ENCODE measurements around the gene LRPPRC.
"Not testable (repeated sequence)": the region's sequence is repeated elsewhere in the genome, so short reads cannot be mapped to it uniquely, and the experiment has no call there.

LRPPRC gene

DNA sequence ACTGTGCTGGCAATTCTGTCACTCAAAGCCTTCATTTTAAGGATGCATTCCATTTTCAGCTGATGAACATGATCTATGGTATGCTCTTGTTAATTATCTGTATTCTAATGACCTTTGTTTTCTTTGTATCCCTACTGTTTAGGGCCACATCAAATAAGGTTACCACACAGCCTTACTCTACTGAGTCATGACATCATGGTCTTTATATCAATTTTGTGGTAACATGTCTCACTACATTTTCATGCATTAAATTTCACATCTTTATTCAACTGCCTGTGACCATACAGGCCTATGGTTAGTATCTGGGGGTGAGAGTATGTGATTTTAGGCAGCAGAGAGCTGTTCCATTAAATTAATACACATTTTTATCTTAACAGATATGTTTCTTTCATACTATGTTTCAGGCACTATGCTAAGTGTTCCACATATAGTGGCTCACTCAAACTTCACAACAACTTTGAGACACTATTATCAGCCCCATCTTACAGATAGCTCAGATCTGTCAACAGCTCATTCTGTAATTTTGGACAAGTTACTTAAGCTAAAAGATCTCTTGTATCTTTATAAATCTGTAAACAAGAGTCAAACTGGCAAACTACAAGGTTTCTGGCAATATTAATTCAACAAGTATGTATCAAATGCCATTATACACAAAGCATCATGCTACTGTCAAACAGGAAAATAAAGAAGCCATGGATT, 18.0 kb downstream of the LRPPRC start:
- DNase-seq (ENCODE audit: low spot score) = no peak

DNA sequence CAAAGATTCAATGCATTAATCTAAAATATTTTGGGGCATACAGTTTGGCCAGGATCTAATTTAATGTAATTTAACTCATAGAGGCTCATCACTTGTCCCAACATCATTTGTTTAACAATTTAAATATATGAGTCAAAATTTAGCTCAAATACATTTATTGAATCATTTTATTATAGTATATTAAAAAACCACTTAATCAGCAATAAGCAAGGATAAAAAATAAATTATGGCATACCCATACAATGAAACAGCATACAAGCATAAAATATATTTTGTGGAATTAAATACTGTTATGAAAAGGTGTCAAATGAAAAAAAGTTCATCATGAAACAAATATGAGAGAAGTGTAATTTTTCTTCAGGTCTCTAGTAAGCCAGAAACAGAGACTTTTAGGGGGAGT, 34.9 kb downstream of the LRPPRC start:
- DNase-seq (ENCODE audit: low spot score) = no peak

DNA sequence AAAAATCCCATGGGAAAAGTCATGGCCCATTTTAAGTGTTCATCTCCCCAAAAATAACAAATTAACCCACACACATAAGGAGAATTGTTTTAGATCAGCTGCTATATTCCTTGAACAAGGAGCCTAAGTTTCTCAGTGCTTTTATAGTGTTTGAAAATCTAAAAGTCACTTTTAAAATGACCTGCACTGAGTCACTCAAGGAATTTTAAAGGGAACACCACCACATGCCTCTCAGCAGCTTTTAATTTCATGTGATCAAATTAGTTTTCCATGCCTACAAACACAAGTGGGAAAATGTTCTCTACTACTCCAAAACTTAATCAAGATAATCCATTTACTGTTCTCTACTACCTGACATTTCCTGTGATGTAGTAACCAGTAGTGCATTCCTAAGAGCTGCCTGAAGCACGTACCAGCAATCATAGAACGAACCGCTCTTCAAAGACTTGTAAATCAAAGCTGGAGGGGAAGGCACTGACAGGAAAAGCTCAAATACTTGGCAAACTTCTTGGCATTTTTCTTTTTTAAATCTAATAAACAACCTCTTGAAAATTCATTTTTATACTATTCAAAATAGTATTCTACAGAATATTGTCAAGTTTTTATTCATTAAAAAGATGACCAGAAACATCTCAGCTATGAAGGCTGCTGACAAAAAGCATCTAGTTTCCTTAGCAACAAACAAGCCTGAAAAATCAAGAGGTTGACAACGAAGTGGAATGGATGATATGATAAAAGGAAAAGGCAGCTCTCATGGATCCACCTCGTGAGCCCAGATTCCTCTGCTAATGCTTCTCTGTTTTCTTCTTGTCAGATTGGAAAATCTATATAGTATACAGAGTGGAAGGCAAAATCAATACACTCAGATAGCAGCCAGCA, 37.2 kb downstream of the LRPPRC start:
- no peak for DNase-seq (ENCODE audit: low spot score)

DNA sequence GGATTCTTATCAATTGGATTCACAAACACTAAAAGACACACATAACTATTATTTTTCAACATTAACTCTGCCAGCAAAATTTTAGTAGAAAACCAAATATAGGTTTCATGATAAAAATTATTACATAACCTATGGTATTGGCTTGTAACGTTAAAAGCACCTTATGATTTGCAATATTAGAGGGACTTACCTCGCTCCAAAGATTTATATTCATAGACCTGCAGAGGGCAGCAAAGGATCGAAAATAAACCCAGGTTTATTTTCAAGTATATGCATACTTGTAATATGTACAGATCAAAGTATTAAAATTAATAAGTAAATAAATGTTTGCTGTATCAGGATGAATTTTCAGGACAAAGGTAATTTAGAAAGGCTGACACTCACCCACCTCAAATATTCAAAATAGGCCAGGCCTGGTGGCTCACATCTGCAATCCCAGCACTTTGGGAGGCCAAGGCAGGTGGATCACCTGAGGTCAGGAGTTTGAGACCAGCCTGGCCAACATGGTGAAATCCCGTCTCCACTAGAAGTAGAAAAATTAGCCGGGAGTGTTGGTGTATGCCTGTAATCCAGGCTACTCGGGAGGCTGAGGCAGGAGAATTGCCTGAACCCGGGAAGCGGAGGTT, 45.3 kb downstream of the LRPPRC start:
- DNase-seq (ENCODE audit: low spot score) = peak; percentile 21

DNA sequence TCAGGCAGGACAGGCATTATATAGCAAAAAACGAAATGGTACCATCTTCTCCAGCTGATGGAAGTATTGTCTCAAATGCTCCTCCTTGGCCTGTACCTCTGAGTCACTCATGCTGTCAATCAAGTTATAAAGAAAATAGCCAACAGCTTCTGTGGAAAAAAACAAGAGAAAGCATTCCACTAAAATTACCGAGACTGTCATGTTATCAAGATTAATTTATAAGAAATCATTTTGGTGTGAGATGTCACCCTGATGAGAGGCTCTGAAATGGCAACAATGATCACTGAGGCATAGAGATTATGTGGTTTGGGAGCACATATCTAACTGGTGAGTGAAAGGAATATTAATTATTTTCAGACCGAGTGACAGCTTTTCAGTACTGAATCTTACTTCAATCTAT, 47.4 kb downstream of the LRPPRC start:
- no peak for DNase-seq (ENCODE audit: low spot score)

DNA sequence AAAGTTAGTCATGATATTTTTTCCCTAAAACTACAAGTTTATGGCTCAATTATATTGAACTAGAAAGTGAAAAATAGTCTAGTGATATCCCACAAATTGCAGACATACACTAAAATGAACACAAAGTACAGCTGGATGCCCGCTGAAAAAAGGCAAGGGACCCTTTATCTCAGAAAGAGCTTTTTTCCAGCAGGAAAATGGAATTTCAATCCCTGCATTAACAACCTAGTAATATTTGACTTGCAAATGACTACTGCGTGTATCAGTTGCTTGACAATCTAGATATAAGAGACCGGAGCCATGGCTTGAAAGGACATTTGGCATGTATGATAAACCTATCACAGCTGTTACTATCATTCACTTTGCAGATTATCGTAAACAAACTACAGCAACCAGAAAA, 49.1 kb downstream of the LRPPRC start:
- DNase-seq (ENCODE audit: low spot score) = no peak

DNA sequence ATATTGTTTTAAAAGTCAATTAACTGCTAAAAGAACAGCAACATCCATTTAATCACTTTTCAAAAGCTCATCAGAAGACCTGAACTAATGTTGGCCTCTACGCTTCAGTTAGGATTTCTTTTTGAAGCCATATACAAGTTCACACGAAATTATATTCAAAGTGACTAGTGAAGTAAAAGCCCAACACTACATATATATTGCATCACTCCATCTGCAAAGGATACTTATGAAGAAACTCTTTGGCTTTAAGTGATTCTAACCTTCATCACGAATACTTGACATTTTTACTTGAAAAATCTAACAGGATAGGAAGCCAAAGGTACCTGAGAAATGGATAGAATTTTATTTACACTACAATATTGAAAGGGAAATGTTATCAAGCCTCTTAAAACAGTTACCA, 50.4 kb downstream of the LRPPRC start:
- no peak for DNase-seq (ENCODE audit: low spot score)

DNA sequence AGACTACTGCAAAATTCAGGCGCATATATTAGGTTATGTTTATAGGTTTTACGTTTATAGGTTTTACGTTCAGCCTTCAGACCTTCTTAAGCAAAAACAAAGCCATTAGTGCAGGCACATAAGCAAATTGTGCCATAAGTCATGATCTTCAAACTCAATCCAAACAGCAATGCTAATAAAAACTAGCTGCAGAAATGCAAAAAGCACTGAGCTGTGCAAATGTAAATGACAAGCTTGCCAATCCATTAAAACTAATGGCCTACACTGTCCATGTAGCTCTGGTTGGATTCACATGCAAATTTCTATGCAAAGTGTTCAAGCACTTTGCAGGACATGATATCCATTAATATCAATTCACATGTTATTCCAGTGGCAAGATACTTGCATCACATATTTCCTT, 50.9 kb downstream of the LRPPRC start:
- DNase-seq (ENCODE audit: low spot score) = no peak

DNA sequence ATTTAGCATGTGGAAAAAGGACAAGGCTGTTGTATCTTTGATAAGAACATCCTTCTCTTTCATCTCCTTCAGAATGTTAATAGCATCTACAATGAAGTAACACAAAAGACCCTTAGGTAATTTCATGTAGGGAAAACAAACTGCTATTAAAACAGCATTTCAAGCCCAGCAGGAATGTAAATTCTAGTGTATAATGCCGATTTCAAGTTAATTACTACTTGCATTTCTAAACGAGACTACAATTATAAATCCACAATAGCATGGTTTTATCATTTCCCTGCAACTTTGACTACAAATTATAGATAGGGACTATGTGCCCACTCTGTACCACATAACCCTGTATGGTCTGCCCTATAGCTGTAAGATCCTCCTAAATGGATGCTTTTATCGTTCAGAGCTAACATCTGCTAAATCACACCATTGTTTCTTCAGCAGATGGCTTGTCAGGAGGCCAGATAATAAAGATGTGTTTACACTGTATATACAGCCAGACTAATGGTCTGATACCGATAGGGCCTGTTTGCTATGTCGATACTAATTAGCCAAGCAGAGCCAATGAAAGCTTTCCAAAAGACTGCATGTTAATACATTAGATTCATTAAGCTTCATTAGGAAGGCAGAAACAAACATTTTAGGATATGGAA, 51.9 kb downstream of the LRPPRC start:
- no peak for DNase-seq (ENCODE audit: low spot score)

DNA sequence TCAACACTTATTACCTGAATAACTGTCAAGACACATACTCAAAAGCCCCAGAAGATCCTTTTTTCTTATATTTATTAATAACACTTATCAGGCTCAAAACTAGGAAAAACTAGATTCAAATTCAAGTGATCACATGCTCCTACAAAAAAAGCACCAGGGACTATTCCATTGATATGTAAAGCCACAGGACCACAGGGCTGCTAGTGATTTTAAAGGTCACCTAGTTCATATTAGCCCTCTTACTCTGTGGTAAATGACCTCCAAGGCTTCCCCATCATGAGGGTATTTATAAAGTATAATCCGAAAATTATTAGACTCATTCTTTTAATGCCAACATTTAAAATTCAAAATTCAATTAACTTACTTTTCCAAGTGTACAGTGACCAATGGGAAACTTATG, 52.5 kb downstream of the LRPPRC start:
- no peak for DNase-seq (ENCODE audit: low spot score)

DNA sequence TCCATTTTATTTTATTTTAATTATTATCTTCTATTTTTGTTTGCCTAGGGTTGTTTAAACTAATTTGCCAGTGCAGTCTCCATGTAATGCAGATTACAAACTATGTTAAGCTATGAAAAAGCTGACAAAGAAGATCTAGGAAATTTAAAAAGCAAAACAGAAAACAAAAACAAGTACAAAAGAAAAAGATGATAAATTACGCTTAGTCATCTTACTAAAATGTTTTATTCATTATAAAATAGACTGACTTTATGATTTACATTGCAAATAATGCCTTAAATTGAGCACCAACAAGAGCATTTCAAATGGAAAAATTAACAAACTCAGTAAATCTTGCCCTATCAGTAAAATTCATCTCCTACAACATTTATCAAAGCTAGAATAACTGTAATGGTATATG, 52.9 kb downstream of the LRPPRC start:
- no peak for DNase-seq (ENCODE audit: low spot score)

DNA sequence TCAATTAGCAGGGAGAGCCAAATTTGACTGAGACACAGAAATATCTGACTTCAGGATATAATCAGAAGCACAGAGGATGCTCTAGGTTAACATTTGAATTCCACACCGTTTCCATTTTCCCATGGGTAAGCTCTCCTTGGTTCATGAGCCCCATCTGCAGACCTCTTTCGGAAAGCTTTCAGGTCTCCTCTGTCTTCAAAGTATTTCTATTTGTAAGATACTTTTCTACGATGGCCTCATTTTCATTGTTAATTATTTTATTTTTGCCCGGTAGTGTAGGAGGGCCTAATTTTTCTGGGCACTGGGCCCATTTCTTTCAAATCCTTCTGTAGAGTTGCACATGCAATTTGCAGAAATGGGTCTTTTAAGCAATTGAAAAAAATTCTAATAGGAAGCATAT, 53.8 kb downstream of the LRPPRC start:
- DNase-seq (ENCODE audit: low spot score) = no peak

DNA sequence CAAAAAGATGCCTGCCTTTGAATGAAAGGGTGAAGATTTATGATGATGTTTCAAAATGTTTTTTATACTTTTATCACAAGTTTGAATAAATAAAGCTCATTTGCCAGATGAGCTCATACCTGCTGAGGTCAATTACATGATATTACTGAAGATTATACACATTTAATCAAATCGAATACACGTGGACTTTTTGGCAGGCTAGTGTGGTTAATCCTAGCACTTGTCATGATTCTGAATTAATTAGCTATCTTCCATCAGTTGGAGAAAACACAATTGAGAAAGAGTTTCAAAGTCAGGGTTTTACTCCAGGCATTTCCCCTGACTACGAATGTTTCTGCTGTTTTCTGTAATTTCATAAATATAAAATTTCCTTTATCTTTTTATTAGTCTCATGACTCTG, 54.4 kb downstream of the LRPPRC start:
- no peak for DNase-seq (ENCODE audit: low spot score)

DNA sequence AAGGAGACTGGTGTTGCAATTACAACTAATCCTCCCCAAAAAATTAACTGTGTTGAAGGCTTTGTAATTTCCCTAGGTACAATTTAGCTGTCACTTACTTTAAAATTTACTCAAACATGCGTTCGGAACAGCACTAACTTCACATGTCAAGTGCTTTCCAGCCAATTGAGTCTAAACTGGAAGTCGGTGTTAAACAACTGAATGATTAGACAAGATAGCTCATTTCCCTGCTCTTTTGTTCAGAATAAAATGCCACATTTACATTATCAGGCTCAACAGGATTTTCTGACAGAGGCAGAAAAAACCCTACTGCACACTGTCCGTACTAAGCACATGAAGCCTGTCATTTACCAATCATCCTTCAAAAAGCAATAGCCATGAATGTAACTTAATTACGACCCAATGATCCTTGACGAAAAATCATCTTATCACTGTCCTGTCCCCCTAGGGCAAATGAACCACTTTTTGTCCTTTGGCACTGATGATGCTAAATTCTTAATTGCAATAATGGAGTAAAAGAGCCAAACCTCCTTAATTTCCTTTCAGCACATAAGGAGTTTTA, 56.0 kb downstream of the LRPPRC start:
- DNase-seq (ENCODE audit: low spot score) = no peak

DNA sequence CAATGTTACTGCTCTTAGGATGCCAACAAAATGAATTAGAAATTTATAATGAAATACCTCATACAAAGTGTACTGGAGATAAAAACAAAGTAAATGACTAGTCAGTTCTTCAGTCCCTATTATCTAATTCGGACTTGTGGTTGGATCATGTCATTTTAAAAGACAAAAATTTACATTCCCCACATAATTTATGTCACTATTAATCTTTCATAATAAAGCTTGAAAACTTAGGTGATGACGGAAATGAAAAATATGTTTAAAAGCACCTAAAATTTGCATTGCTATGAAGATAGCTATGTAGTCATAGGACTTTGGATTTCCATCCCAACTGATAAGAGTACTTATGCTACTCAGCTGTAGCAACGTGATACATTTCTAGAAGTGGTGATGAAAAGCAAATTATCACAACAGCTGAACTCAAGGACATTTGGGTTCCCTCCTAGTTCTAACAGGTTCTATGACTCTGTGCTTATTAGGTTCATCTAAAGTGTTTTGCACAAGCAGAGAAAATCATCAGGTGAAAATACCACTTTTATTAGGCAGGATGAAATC, 58.4 kb downstream of the LRPPRC start:
- DNase-seq (ENCODE audit: low spot score) = no peak

DNA sequence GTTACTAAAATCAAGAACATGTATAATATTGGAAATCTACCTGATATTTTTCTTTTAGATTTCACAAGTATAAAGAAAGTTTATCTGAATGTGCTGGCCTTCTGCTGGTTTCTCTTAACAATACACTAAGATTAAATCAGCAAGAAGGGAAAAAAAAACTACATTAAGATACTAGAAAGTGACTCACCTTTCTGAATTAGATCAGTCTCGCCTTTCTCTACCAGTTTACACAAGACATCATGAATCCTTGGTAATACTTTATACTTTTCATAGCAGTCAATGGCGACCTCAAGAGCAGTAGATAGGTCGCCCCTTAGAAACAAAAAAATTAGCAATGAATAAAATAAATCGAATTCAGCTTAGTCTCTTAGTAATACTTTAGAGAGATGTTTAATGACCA, 61.2 kb downstream of the LRPPRC start:
- no peak for DNase-seq (ENCODE audit: low spot score)

DNA sequence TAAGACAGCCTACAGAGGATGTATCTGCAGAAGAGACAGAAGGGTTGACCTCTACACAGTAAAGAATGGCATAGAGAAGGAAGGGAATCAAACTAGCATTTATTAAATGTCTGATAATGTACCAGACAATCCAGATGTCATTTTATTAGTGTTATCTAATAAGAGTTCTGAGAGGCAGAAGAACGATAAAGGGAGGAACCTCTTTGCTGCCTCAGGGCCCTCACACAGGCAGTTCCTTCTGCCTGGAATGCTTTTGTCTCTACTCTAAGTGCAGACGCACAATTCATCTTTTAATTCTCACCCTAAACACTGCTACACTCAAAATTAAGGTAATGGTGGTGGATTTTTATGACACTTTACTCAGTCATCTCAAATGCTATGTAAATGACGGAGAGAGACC, 64.5 kb downstream of the LRPPRC start:
- DNase-seq (ENCODE audit: low spot score) = no peak

DNA sequence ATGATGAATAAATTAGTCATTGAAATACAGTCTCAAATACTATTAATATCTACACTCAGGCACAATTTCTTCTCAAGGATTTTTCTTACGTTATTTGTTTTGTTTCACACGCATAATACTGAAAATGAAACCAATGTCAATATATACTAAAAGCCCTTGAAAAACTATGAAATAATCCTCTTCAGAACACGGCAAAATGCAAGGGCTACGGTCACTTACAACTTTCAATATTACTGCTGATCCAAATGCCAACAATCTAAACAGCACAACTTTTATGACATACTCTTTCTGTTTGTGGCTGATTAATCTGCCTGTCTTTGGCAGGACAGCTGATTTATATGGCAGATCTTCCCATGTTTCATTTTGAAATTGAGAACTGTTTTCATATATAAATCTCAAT, 68.3 kb downstream of the LRPPRC start:
- no peak for DNase-seq (ENCODE audit: low spot score)

DNA sequence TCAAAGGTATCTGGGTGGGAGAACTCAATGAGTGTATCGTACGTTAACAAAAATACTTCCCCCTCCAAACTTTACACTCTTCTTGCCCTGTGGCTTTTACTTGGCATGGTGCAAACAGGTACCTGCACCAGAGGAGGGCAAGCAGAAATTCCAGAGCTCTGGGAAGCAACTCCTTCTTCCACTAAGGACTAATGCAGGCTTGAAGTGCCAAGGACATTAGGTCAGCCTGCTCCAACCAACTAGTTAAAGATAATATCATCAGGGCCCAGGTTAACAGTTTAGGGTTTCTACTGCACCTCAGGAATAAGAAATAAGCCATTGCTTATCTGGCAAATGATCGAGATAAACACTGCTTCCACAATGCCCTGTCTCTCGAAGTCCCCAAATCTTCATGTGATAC, 70.4 kb downstream of the LRPPRC start:
- DNase-seq (ENCODE audit: low spot score) = no peak

DNA sequence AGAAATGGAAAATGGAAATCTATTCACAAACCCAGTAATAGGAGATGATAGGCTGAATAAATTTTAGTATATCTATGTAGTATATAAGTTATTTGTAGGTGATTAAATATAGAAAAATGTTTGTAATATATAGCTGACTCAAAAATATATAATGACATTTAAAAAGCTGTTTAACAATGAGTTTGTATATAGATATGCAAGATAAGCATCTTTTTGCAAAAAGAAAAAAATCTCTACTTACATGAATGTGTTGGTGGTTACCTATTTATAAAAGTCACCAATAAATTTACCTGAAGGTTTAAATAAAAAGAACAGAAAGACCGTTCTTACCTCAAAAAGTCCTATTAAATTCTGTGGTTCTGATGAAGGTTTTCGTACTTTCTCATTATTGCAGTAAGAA, 71.3 kb downstream of the LRPPRC start:
- DNase-seq (ENCODE audit: low spot score) = no peak

DNA sequence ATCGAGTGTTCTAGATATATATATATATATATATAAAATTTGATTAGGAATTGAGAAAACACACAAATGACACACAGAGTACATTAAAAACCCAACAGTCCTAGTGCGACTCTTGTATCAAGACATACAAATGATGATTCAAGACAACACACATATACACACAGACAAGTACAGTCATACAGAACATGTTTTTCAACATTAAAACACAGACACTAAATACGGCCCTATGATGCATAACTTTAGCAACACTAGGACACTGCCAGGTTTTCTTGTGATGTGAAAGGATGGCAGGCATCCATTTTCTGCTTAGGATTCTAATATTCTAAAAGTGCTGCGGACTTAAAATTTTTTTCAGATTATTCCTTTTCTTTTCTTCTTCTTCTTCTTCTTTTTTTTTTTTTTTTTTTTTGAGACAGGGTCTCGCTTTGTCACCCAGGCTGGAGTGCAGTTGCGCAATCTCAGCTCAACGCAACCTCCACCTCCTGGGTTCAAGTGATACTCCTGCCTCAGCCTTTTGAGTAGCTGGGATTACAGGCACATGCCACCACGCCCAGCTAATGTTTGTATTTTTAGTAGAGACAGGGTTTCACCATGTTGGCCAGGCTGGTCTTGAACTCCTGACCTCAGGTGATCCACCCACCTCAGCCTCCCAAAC, 84.5 kb downstream of the LRPPRC start:
- not testable (repeated sequence) for DNase-seq (ENCODE audit: low spot score)
